GM12801 (cell line): Measurements from ENCODE around the gene EPS15.

Source experiments
- TF ChIP-seq, protein P1 (sequence below): IDR thresholded peaks from one replicate; pipeline ENCODE4 v1.5.1; 2011; ENCODE audit warnings: control low read depth; ENCODE audit not compliant: insufficient read length; ENCODE audit errors: extremely low read depth

EPS15 gene

DNA sequence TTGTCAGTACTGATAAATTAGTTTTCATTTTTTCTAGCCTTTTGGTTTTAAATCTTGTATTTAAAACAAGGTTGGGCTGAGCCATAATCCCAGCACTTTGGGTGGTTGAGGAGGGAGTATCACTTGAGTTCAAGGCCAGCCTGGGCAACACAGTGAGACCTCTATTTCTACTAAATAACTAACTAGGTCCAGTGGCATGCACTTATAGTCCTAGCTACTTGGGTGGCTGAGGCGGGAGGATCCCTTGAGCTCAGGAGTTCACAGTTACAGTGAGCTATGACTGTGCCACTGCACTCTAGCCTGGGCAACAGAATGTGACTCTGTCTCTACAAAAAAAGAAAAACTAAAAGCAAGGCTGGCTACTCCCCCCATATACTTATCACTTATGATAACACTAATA is 167.2 kb downstream of the EPS15 start:
- TF ChIP-seq, protein P1, sequence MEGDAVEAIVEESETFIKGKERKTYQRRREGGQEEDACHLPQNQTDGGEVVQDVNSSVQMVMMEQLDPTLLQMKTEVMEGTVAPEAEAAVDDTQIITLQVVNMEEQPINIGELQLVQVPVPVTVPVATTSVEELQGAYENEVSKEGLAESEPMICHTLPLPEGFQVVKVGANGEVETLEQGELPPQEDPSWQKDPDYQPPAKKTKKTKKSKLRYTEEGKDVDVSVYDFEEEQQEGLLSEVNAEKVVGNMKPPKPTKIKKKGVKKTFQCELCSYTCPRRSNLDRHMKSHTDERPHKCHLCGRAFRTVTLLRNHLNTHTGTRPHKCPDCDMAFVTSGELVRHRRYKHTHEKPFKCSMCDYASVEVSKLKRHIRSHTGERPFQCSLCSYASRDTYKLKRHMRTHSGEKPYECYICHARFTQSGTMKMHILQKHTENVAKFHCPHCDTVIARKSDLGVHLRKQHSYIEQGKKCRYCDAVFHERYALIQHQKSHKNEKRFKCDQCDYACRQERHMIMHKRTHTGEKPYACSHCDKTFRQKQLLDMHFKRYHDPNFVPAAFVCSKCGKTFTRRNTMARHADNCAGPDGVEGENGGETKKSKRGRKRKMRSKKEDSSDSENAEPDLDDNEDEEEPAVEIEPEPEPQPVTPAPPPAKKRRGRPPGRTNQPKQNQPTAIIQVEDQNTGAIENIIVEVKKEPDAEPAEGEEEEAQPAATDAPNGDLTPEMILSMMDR, result no peak

DNA sequence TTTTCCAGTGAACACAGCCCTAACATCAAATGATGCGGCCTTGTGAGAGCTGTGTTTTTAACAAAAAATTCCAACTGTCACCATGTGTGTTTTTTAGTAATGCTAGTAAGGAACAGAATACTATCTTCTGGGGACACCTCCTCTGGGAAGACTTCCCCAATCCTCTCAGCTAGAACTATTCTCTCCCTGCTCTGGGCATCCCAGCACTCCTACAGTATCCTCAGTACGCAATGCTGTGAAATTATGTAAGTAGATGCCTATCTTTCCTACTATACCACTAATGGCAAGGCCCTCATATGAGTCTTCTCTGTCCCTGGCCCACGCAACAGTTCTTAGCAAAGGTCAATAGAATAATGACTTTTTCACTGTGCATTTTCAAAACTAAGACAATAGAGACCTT is 169.2 kb downstream of the EPS15 start:
- TF ChIP-seq, protein P1, result no peak

DNA sequence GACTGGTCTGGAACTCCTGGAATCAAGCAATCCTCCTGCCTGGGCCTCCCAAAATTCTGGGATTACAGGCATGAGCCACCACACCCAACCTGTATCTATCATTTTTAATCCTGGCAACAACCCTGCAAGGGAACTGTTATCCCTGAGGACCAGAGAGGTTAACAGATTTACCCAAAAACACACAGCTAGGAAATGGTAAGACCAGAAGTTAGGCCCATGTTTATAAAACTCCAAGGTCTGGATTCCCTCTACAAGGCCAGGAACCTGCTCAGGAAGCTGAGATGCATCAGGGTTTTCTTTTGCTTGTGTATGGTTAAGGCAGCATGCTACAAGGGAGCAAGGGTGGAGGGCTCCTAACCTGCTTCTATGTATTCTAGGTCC is 170.9 kb downstream of the EPS15 start:
- TF ChIP-seq, protein P1, result no peak

DNA sequence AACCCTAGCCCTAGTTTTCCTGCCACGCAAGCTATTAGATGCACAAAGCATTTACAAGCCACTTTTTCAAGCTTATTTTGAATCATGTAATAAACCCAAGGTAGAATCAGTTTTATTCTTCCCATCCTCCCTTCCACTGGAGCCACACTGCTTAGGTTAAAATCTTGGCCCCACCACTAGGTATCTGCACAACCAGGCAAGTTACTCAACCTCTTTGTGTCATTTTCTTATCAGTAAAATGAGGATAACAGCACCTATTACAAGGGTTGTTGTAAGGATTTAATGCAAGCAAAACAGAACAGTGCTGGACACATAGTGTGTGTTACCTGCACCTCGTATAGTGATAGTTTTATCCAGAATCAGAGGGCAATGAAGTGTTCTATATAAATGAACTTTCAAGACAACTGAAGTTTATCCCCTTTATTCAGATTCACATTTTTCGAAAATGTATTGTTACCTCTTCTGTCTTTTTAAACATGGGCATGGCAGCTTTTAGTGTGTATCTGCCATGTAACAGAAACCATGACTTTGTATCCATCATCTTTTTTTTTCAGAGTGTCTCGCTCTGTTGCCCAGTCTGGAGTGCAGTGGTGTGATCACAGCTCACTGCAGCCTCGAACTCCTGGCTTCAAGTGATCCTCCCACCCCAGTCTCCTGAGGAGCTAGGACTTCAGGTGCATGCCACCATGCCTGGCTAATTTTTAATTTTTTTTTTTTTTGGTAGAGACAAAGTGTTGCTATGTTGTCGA is 171.5 kb downstream of the EPS15 start:
- TF ChIP-seq, protein P1, result no peak

DNA sequence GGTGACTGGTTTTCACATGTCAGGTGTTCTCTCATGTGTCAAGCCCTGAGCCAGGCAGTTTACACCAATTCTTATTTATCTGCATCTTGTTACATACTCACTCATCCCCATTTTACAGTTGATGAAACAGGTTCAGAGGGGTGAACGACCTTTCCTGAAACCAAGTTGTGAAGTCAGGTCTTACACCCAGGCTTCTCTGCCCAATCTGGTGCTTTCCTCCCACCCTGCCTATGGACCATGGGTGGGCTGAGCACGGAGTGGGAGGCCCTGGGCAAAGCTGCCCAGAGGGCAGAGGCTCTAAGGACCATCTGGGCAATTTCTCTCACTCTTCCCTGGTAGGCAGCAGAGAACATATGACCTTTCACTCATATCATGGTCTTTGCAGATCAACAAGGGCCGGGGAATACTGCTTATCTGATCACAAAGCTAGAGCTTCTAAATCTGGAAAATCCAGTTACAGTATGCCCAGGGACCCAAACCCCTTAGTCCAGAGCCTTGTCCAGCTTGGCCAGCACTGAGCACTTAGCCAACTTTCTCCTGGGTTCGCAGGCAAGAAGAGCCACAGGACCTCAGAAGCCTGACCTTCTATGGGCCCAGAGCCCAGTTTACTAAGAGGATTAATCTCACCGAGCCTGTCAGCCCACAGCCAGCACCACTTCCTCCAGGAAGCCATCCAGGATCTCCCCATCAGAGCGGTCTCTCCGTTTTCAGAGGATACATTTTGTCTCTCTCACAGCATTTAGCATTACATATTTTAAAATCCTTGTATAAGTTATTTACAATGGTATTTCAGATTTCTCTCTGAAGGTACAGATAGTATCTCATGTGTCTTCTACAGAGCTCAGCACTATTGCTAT is 172.8 kb downstream of the EPS15 start:
- TF ChIP-seq, protein P1, result no peak

DNA sequence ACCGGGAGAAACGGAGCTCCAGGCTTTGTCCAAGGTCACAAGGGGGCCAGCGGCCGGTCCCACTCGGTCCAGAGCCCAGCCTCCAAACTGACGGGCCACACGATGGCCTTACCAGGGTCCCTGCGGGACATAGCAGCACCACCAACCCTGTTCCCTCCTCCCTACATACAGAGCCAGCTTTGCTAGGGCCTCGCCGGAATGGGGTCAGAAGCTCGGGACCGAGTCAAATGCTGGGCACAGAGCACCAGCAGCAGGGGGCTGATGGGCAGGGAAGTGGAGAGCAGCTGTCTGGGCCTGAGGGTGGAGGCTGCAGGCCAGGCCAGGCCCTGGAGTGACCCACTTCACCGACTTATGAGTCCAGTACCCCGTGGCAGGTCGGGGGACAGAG is 173.8 kb downstream of the EPS15 start:
- TF ChIP-seq, protein P1, result no peak

DNA sequence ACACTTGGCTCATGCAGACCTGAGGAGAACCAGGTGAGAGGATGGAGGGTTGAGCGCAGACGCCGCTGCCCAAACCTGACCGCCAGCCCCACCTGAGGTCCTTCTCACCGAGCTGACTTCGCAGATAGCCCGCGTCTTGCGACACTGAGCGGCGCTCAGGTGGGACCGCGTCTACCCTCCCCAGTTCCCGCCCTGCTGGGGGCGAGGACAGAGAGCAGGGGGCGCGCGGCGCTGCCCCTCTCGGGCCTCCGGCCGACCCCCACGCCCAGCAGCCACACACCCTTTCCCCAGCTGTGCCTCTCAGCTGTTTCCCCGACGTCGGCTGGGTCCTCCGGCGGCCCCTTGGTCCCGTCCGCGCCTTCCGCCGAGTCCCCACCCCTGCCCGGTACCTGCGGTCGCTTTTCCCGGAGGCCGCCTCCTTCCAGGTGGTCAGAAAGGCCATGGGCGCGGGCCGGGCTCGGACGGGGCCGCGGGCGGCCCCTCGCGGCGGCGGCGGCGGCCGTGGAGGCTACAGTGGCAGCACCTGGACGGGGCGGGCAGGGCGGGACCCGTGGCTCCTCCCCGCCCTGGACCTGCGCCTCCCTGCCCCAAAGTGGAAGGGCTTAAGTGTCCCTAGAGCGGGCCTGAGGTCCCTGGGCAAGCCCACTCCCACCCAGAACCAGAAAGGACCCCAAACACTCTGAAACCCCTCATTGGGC is 174.3 kb downstream of the EPS15 start:
- TF ChIP-seq, protein P1, result no peak
